Neural progenitor cell (in vitro differentiated cells): ENCODE measurements around the gene SLC44A1. TPM values are rescaled to one million over a fixed set of nuclear protein-coding genes. Genes with fewer than 3 reads are reported as not detected.
A peak's percentile ranks its signal among the peaks of the same experiment; 100 is the strongest.

Source experiments
- DNase-seq: peaks from one replicate; pipeline ENCODE4 v3.0.0-alpha.2; 2016; ENCODE audit warnings: low spot score
- H2AFZ ChIP-seq: fragments of 200-600 bp; sonication (generic); replicated peaks from 2 replicates; pipeline ENCODE4 v1.6.1; 2016; ENCODE audit warnings: antibody characterized with exemption
- H3F3A ChIP-seq: fragments of 200-600 bp; sonication (generic); 2 replicates; pipeline ENCODE4 v1.6.1; 2016; ENCODE audit warnings: antibody characterized with exemption, low read depth
- H3K27ac ChIP-seq: fragments of 200-600 bp; sonication (generic); 2 replicates; pipeline ENCODE4 v1.5.1; 2016; ENCODE audit warnings: mild to moderate bottlenecking
- H3K27me3 ChIP-seq: fragments of 200-600 bp; sonication (generic); 2 replicates; pipeline ENCODE4 v1.6.1; 2016; ENCODE audit warnings: mild to moderate bottlenecking, moderate library complexity
- H3K36me3 ChIP-seq: fragments of 200-600 bp; sonication (generic); 2 replicates; pipeline ENCODE4 v1.5.1; 2016
- H3K4me1 ChIP-seq: fragments of 200-600 bp; sonication (generic); 2 replicates; pipeline ENCODE4 v1.6.1; 2016; ENCODE audit warnings: mixed run types
- H3K4me2 ChIP-seq: fragments of 200-600 bp; sonication (generic); 2 replicates; pipeline ENCODE4 v1.6.1; 2016
- H3K4me3 ChIP-seq: fragments of 200-600 bp; sonication (generic); 2 replicates; pipeline ENCODE4 v1.5.1; 2016
- H3K79me2 ChIP-seq: fragments of 200-600 bp; sonication (generic); 2 replicates; pipeline ENCODE4 v1.6.1; 2016; ENCODE audit warnings: low read depth
- H3K9ac ChIP-seq: fragments of 200-600 bp; sonication (generic); 2 replicates; pipeline ENCODE4 v1.6.1; 2016
- H3K9me3 ChIP-seq: fragments of 200-600 bp; sonication (generic); 2 replicates; pipeline ENCODE4 v1.5.1; 2016; ENCODE audit warnings: low read depth
- H4K20me1 ChIP-seq: fragments of 200-600 bp; sonication (generic); 2 replicates; pipeline ENCODE4 v1.6.1; 2016; ENCODE audit warnings: low read depth
- H3K27ac Mint-ChIP-seq: 3 replicates; pipeline ENCODE4 v1.8.0; 2021; ENCODE audit warnings: mixed read lengths
- H3K27me3 Mint-ChIP-seq: 2 replicates; pipeline ENCODE4 v1.8.0; 2022; ENCODE audit warnings: low read depth, mild to moderate bottlenecking, inconsistent platforms, moderate library complexity, mixed read lengths; ENCODE audit not compliant: insufficient read depth
- H3K36me3 Mint-ChIP-seq: 3 replicates; pipeline ENCODE4 v1.8.0; 2021; ENCODE audit warnings: mixed read lengths
- H3K4me1 Mint-ChIP-seq: 3 replicates; pipeline ENCODE4 v1.8.0; 2021; ENCODE audit warnings: mixed read lengths
- H3K4me3 Mint-ChIP-seq: 3 replicates; pipeline ENCODE4 v1.8.0; 2021; ENCODE audit warnings: mild to moderate bottlenecking, moderate library complexity, mixed read lengths
- H3K9me3 Mint-ChIP-seq: 3 replicates; pipeline ENCODE4 v1.8.0; 2020; ENCODE audit warnings: mixed read lengths
- EZH2 ChIP-seq: fragments of 200-600 bp; sonication (generic); IDR thresholded peaks from 2 replicates; pipeline ENCODE4 v1.6.1; 2017; ENCODE audit warnings: antibody characterized with exemption, mild to moderate bottlenecking, moderate library complexity
- EZH2phosphoT487 ChIP-seq: fragments of 200-600 bp; sonication (generic); IDR thresholded peaks from 2 replicates; pipeline ENCODE4 v1.6.1; 2017; ENCODE audit warnings: antibody characterized with exemption
- total RNA-seq: library from RNA; depleted of rRNA; stranded (reverse); fragments of >200 nt; gene quantifications from 2 replicates; pipeline ENCODE4 v1.2.3, GENCODE V29; 2015; ENCODE audit warnings: low replicate concordance
- TF ChIP-seq, protein P1 (sequence below): fragments of 200-600 bp; sonication (generic); IDR thresholded peaks from 2 replicates; pipeline ENCODE4 v1.5.1; 2017; ENCODE audit warnings: antibody characterized with exemption, mild to moderate bottlenecking

SLC44A1 gene
- total RNA-seq, 1 donor from 2014 or later, result 41.4 TPM

DNA sequence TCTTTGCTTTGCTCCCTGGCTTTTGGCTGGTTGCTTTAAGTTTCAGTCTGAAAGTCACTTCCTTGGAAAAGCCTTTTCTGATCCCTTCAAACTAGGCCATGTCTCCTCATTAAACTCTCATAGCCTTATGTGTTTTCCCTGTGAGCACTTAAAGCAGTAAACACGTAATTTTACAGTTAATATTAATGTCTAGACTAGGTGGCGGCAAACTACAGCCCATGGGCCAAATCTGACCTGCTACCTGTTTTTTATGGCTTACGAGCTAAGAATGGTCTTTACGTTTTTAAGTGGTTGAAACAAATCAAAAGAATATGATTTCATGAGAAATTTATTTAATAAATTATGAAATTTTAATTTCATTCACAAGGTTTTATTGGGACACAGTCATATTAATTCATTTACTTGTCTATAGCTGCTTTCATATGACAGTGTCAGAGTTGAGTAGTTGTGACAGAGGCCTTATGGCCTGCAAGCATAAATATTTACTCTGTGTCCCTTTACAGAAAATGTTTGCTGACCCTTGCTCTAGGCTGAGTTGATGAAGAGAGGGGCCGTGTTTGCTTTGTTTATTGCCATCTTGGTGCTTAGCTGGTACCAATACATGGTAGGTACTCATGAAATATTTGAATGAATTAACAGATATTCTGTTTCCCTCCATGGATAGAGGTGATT, 7.4 kb downstream of the SLC44A1 start:
- TF ChIP-seq EZH2phosphoT487 (no peak), EZH2 (no peak)
- TF ChIP-seq, protein P1, sequence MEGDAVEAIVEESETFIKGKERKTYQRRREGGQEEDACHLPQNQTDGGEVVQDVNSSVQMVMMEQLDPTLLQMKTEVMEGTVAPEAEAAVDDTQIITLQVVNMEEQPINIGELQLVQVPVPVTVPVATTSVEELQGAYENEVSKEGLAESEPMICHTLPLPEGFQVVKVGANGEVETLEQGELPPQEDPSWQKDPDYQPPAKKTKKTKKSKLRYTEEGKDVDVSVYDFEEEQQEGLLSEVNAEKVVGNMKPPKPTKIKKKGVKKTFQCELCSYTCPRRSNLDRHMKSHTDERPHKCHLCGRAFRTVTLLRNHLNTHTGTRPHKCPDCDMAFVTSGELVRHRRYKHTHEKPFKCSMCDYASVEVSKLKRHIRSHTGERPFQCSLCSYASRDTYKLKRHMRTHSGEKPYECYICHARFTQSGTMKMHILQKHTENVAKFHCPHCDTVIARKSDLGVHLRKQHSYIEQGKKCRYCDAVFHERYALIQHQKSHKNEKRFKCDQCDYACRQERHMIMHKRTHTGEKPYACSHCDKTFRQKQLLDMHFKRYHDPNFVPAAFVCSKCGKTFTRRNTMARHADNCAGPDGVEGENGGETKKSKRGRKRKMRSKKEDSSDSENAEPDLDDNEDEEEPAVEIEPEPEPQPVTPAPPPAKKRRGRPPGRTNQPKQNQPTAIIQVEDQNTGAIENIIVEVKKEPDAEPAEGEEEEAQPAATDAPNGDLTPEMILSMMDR, result no peak
- Histone ChIP-seq H2AFZ (no peak overlapping the region), H3K36me3 (no peaks in the 10 kb centered on the region), H3F3A (peaks cover 26% of the 10 kb centered on the region), H3K9ac (no peak overlapping the region), H3K27ac (no peak overlapping the region), H3K4me1 (peaks cover 44% of the 10 kb centered on the region), H3K27me3 (no peaks in the 10 kb centered on the region), H3K4me2 (no peak overlapping the region), H4K20me1 (peaks cover 48% of the 10 kb centered on the region), H3K9me3 (no peaks in the 10 kb centered on the region), H3K79me2 (peaks cover 100% of the 10 kb centered on the region), H3K4me3 (no peak overlapping the region)
- H3K27ac Mint-ChIP-seq, result no peak overlapping the region
- H3K9me3 Mint-ChIP-seq, result no peaks in the 10 kb centered on the region
- no peaks in the 10 kb centered on the region for H3K36me3 Mint-ChIP-seq
- H3K4me1 Mint-ChIP-seq, result peaks cover 6% of the 10 kb centered on the region
- no peak for DNase-seq
- no peak overlapping the region for H3K4me3 Mint-ChIP-seq
- H3K27me3 Mint-ChIP-seq, result peaks cover 3% of the 10 kb centered on the region

DNA sequence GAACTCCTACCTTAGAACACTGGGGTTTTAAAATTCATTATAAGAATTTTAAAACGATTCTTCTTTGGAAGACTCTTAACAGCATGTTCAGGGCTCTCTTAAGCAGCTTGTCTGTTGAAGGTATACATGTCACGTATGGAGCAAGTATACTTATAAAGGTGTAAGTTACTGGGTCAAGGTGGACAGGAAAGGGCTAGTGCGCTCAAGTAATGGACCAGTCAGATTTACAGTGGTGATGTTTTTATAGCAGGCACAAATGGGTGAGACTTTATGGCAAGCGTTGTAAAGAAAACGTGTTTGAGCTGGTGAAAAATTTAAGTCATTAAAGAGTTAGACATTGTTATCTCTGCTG, 7.9 kb downstream of the SLC44A1 start:
- Mint-ChIP-seq H3K9me3 (no peaks in the 10 kb centered on the region), H3K27ac (no peak overlapping the region), H3K4me3 (no peak overlapping the region), H3K4me1 (peaks cover 6% of the 10 kb centered on the region), H3K27me3 (no peaks in the 10 kb centered on the region), H3K36me3 (no peaks in the 10 kb centered on the region)
- Histone ChIP-seq H3K4me3 (no peak overlapping the region), H3K9ac (no peak overlapping the region), H3K9me3 (no peaks in the 10 kb centered on the region), H3K79me2 (peaks cover 100% of the 10 kb centered on the region), H4K20me1 (peaks cover 43% of the 10 kb centered on the region), H3K27me3 (no peaks in the 10 kb centered on the region), H3K36me3 (no peaks in the 10 kb centered on the region), H3K4me1 (peaks cover 39% of the 10 kb centered on the region), H3K4me2 (no peak overlapping the region), H3F3A (peaks cover 26% of the 10 kb centered on the region), H2AFZ (no peak overlapping the region), H3K27ac (no peak overlapping the region)
- TF ChIP-seq EZH2phosphoT487 (no peak), EZH2 (no peak)
- TF ChIP-seq, protein P1, result no peak
- DNase-seq, result no peak

DNA sequence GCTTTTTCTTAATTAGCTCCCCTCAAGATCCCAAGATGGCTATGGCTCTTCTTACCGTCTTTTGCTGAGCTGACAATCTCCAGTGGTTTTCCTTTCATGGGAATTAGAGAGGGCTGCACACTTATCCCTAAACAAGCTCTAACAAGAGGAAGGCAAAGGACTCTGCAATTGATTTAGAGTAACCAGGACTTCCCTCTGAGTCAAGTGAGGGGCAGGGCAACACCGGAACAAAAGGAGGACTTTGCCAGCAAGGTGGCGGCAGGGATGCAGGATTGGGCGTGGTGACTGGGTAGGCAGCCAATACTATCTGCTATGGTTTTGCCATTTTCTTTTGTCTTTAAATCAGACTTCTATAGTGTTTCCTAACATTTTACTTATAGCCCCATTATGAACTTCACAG, 9.8 kb downstream of the SLC44A1 start:
- no peak for TF ChIP-seq EZH2phosphoT487
- no peak for TF ChIP-seq EZH2
- TF ChIP-seq, protein P1, result no peak
- Histone ChIP-seq H3K27ac (peak overlapping the region; percentile 82), H3K4me2 (peak overlapping the region; percentile 10), H3K9me3 (no peaks in the 10 kb centered on the region), H3F3A (peaks cover 26% of the 10 kb centered on the region), H2AFZ (no peak overlapping the region), H3K9ac (no peak overlapping the region), H3K27me3 (no peaks in the 10 kb centered on the region), H4K20me1 (peaks cover 29% of the 10 kb centered on the region), H3K36me3 (no peaks in the 10 kb centered on the region), H3K4me1 (peaks cover 22% of the 10 kb centered on the region), H3K4me3 (no peak overlapping the region), H3K79me2 (peaks cover 93% of the 10 kb centered on the region)
- H3K4me1 Mint-ChIP-seq, result peaks cover 4% of the 10 kb centered on the region
- DNase-seq, result peak; percentile 47
- no peaks in the 10 kb centered on the region for H3K9me3 Mint-ChIP-seq
- no peak overlapping the region for H3K27ac Mint-ChIP-seq
- no peaks in the 10 kb centered on the region for H3K27me3 Mint-ChIP-seq
- no peak overlapping the region for H3K4me3 Mint-ChIP-seq
- no peaks in the 10 kb centered on the region for H3K36me3 Mint-ChIP-seq
